IgD-negative memory B cell (primary cell): ENCODE data around the gene RGS7. TPM values are rescaled to one million over a fixed set of nuclear protein-coding genes. Genes with fewer than 3 reads are reported as not detected.
A peak's percentile ranks its signal among the peaks of the same experiment; 100 is the strongest.
"Not testable (repeated sequence)": the region's sequence is repeated elsewhere in the genome, so short reads cannot be mapped to it uniquely, and the experiment has no call there.

ENCODE experiments used
- H3K27ac Mint-ChIP-seq, 3 donors: one replicate each; pipeline ENCODE4 v1.8.0; 2020 to 2022; ENCODE audit warnings: mild to moderate bottlenecking in 3 of 3, mixed read lengths in 3 of 3, moderate library complexity in 1 of 3
- H3K27me3 Mint-ChIP-seq: one replicate; pipeline ENCODE4 v1.8.0; 2021; ENCODE audit warnings: mixed read lengths
- H3K36me3 Mint-ChIP-seq: one replicate; pipeline ENCODE4 v1.8.0; 2020; ENCODE audit warnings: mild to moderate bottlenecking, mixed read lengths
- H3K4me1 Mint-ChIP-seq, 3 donors: one replicate each; pipeline ENCODE4 v1.8.0; 2020 to 2022; ENCODE audit warnings: mixed read lengths in 3 of 3, mild to moderate bottlenecking in 1 of 3
- H3K4me3 Mint-ChIP-seq, 4 donors: one replicate each; pipeline ENCODE4 v1.8.0; 2020 to 2022; ENCODE audit warnings: mild to moderate bottlenecking in 4 of 4, mixed read lengths in 4 of 4, moderate library complexity in 3 of 4
- H3K9me3 Mint-ChIP-seq, 3 donors: one replicate each; pipeline ENCODE4 v1.8.0; 2020 to 2021; ENCODE audit warnings: mixed read lengths in 3 of 3, mild to moderate bottlenecking in 1 of 3
- polyA plus RNA-seq: library from polyadenylated mRNA; unstranded; fragments of 300-500 nt; fragmentation: Illumina TruSeq; gene quantifications from one replicate; pipeline ENCODE4 v1.2.3, GENCODE V29; 2021

RGS7 gene
- polyA plus RNA-seq, 1 donor from 2014 or later, result 0.54 TPM

- no peaks in the 10 kb centered on the region for H3K27me3 Mint-ChIP-seq
- H3K36me3 Mint-ChIP-seq, result no peaks in the 10 kb centered on the region
- no peaks in the 10 kb centered on the region for H3K4me1 Mint-ChIP-seq
- no peak overlapping the region for H3K27ac Mint-ChIP-seq
- no peak overlapping the region for H3K4me3 Mint-ChIP-seq
- H3K9me3 Mint-ChIP-seq, result no peaks in the 10 kb centered on the region
Measured at GRCh38 chr1:240976685-240977084, 380.3 kb downstream of the RGS7 start.

DNA sequence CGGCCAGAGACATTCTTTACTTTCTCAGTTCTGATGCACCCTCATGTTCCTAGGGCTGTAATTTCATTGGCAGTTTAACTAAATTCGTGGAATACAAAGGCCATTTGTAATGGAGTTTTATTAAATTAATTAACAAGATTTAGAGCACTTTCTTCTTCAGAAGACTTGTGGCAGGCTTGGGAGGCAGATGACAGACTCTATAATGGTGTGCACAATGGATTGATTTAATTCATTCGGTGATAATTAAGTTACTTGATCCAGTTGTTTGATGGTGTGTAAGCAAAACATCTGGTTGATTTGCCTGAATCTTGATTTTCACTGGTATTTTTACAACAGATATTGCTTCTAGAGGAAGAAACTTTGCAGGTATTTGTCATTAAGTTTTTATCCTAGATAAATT is 383.1 kb downstream of the RGS7 start:
- Mint-ChIP-seq H3K36me3 (no peaks in the 10 kb centered on the region), H3K4me3 (no peak overlapping the region), H3K27me3 (no peaks in the 10 kb centered on the region), H3K27ac (no peak overlapping the region), H3K4me1 (no peaks in the 10 kb centered on the region), H3K9me3 (no peaks in the 10 kb centered on the region)

- not testable (repeated sequence) for H3K27ac Mint-ChIP-seq, H3K4me3 Mint-ChIP-seq, H3K4me1 Mint-ChIP-seq, H3K9me3 Mint-ChIP-seq, H3K36me3 Mint-ChIP-seq, H3K27me3 Mint-ChIP-seq
Measured at GRCh38 chr1:240972059-240972458, 384.9 kb downstream of the RGS7 start.

GRCh38 chr1:240970253-240970652 is 386.8 kb downstream of the RGS7 start:
- Mint-ChIP-seq H3K36me3 (no peaks in the 10 kb centered on the region), H3K9me3 (no peaks in the 10 kb centered on the region), H3K27me3 (no peaks in the 10 kb centered on the region), H3K27ac (no peak overlapping the region), H3K4me3 (no peak overlapping the region), H3K4me1 (no peaks in the 10 kb centered on the region)

GRCh38 chr1:240968864-240969263 is 388.1 kb downstream of the RGS7 start:
- Mint-ChIP-seq H3K27ac (no peak overlapping the region), H3K4me1 (no peaks in the 10 kb centered on the region), H3K27me3 (no peaks in the 10 kb centered on the region), H3K9me3 (no peaks in the 10 kb centered on the region), H3K36me3 (no peaks in the 10 kb centered on the region), H3K4me3 (no peak overlapping the region)

DNA sequence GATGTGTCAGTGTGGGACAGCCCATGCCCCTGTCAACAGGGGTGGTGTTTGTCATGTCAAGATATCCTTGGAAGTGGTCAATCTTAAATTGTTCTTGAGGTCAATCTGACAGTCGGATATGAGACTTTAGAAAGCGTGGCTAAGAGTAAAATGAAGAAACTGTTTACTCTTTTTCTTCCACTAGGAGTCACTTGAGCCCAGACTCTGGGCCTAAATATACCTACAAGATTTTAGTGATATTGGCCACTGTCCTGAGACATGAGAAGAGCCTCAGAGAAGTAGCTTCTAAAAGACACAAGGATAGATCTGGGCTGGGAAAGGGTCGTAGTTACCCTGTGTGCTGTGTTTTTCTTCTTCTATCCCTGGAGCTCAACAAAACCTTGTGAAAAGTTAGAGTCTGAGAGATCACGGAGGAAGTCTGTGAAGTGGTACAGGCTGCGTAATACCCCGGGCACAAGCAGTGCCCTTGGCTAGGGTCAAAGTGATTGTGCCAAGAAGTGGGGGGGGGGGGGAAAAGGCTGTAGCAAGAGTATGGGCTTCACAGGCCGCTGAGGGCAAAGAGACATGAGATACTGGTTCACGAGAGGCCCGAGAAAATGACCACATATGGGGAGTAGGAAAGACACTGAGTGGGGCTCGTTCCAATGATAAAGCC is 389.8 kb downstream of the RGS7 start:
- Mint-ChIP-seq H3K27me3 (no peaks in the 10 kb centered on the region), H3K27ac (peak overlapping the region in 1 of 3 donors; percentile 2), H3K4me1 (no peaks in the 10 kb centered on the region), H3K36me3 (no peaks in the 10 kb centered on the region), H3K4me3 (no peak overlapping the region), H3K9me3 (no peaks in the 10 kb centered on the region)

GRCh38 chr1:240965581-240966091 is 391.4 kb downstream of the RGS7 start:
- Mint-ChIP-seq H3K9me3 (no peaks in the 10 kb centered on the region), H3K4me1 (no peaks in the 10 kb centered on the region), H3K4me3 (no peak overlapping the region), H3K27me3 (no peaks in the 10 kb centered on the region), H3K27ac (no peak overlapping the region), H3K36me3 (no peaks in the 10 kb centered on the region)

DNA sequence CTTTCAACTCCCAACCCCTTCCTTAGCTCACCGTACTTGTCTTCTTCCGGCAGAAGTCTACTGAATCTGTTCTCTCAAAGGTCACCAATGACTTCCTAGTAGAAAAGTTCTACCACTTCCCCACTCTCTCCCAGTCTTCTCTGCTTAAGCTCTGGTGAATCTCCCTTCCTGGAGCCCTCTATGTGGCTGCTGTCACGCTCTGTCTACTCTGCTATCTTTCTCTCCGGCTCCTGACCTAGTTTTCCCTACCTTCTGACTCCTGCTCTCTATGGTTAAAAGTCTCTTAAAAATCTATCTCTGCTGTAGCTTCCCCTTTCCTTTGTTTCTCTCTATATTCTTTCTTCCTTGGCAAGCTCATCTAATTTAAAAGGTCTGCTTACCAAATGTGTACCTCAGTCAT is 394.9 kb downstream of the RGS7 start:
- Mint-ChIP-seq H3K27me3 (no peaks in the 10 kb centered on the region), H3K27ac (no peak overlapping the region), H3K36me3 (no peaks in the 10 kb centered on the region), H3K9me3 (no peaks in the 10 kb centered on the region), H3K4me1 (no peaks in the 10 kb centered on the region), H3K4me3 (no peak overlapping the region)

GRCh38 chr1:240956424-240956823 is 400.6 kb downstream of the RGS7 start:
- Mint-ChIP-seq H3K9me3 (peaks cover 2 to 8% (median 3%) of the 10 kb centered on the region in 3 donors), H3K36me3 (no peaks in the 10 kb centered on the region), H3K4me1 (no peaks in the 10 kb centered on the region), H3K27ac (no peak overlapping the region), H3K4me3 (no peak overlapping the region), H3K27me3 (no peaks in the 10 kb centered on the region)

GRCh38 chr1:240956020-240956419 is 401.0 kb downstream of the RGS7 start:
- H3K9me3 Mint-ChIP-seq, result peaks cover 2 to 8% (median 3%) of the 10 kb centered on the region in 3 donors
- H3K4me3 Mint-ChIP-seq, result no peak overlapping the region
- no peaks in the 10 kb centered on the region for H3K4me1 Mint-ChIP-seq
- no peaks in the 10 kb centered on the region for H3K36me3 Mint-ChIP-seq
- no peak overlapping the region for H3K27ac Mint-ChIP-seq
- H3K27me3 Mint-ChIP-seq, result no peaks in the 10 kb centered on the region

DNA sequence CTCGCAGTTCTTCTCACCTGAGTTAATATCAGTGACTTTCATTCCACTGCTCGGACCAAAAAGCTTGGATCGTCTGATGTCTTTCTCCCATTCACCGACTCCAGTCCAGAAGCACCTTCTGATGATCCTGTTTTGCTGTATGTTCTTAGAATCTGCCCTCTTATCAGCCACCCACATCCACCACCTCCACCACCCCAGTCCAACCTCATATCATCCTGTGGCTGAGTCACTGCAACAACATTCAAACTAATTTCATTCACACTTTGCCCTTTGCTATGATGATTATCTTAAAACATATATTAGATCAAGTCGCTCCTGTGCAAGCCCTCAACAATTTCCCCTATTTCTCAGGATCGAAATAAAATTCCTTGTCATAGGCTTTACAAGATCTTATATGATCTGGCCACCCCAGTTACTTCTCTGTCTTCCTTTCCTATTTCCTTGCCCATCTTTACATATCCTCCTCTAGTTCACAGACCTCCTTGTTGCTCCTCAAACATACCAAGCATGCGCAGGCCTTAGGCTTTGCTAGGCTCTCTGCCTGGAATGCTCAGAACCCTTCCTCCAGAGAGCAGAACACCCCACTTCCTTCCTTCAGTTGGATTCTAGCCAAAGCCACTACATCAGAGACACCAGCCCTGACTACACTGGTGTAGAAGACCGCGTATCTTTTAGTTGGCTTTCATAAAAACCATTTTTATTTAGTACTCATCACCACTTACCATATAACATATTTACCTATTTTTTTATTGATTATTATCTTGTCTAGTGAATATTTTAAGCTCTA is 409.4 kb downstream of the RGS7 start:
- Mint-ChIP-seq H3K9me3 (peaks cover 0 to 4% (median 3%) of the 10 kb centered on the region in 3 donors), H3K4me1 (no peaks in the 10 kb centered on the region), H3K27ac (no peak overlapping the region), H3K27me3 (no peaks in the 10 kb centered on the region), H3K4me3 (no peak overlapping the region), H3K36me3 (peaks cover 2% of the 10 kb centered on the region)

- Mint-ChIP-seq H3K27ac (no peak overlapping the region), H3K27me3 (no peaks in the 10 kb centered on the region), H3K9me3 (peaks cover 0 to 4% (median 0%) of the 10 kb centered on the region in 3 donors), H3K36me3 (peaks cover 2% of the 10 kb centered on the region), H3K4me3 (no peak overlapping the region), H3K4me1 (no peaks in the 10 kb centered on the region)
Measured at GRCh38 chr1:240946926-240947325, 410.1 kb downstream of the RGS7 start.

DNA sequence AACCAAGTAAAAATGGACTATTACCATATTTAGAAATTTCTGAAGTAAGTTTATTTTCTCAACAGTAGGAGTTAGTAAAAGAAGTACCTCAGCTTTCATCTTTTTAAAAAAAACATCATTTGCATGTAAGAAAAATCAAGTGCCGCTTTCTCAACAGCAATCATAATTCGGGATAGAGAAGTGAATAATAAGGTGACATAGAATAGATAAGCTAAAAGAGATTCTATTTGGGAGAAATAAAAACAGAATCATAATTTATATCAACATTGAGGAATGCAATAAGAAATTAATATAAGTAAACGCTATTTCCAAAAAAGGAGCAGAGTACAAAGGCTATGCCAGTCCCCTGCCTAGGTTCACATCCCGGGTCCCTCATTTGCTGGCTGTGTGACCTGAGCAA is 414.1 kb downstream of the RGS7 start:
- no peak overlapping the region for H3K27ac Mint-ChIP-seq

DNA sequence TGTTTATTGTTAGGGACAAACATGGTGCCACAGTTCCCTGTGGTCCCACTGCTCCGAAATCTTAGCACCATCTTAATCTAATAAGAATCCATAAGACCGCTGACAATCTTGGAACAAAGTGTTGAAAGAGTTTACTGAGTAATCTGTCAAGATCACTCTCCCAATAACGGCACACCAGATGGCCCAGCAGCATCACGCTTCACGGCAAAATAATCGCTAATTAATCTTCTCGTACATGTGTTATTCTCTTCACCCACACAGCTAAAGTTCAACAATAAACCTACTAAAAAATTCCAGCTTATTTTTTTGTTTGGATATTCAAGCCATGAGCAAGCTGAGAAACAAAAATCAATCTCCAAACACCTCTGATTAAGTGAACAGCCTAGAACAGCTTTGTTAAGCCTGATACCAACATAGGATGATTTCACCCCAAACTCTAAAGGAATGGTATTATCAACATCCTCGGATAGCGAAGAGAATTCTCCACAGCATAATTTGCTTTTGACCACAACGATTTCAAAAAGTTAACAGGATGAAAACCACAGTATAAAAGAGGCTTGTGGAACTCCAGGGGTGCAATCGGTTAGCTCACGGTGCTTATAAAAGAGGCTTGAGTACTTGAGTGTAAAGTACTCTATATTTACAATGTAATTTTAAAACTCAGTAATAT is 415.2 kb downstream of the RGS7 start:
- H3K27ac Mint-ChIP-seq, result no peak overlapping the region
- H3K4me1 Mint-ChIP-seq, result no peaks in the 10 kb centered on the region
- peaks cover 2 to 14% (median 3%) of the 10 kb centered on the region in 3 donors for H3K9me3 Mint-ChIP-seq
- no peak overlapping the region for H3K4me3 Mint-ChIP-seq
- H3K36me3 Mint-ChIP-seq, result peaks cover 1% of the 10 kb centered on the region
- H3K27me3 Mint-ChIP-seq, result no peaks in the 10 kb centered on the region

More for the DNA sequence above, 414.1 kb downstream of the RGS7 start:
- Mint-ChIP-seq H3K36me3 (no peaks in the 10 kb centered on the region), H3K4me3 (no peak overlapping the region), H3K4me1 (no peaks in the 10 kb centered on the region), H3K27me3 (no peaks in the 10 kb centered on the region), H3K9me3 (peaks cover 0 to 6% (median 2%) of the 10 kb centered on the region in 3 donors)

GRCh38 chr1:240936911-240937668 is 419.9 kb downstream of the RGS7 start:
- Mint-ChIP-seq H3K27ac (no peak overlapping the region), H3K27me3 (no peaks in the 10 kb centered on the region), H3K4me3 (no peak overlapping the region), H3K4me1 (no peaks in the 10 kb centered on the region), H3K9me3 (peaks cover 3 to 17% (median 7%) of the 10 kb centered on the region in 3 donors), H3K36me3 (peaks cover 1% of the 10 kb centered on the region)
